Measurements from ENCODE around the gene TPRN. TPM values are rescaled to one million over a fixed set of nuclear protein-coding genes. Genes with fewer than 3 reads are reported as not detected.

Gene TPRN
- total and polyA plus RNA-seq, 2 donors (not counting 3 experiments of a cell fraction or from before 2014, with no cell fraction given), result 4.3 to 12.4 TPM

GRCh38 chr9:137187386-137187785 lies 13.2 kb downstream of the TPRN start:
- ChIA-PET CTCF (interaction anchor here (2.2 to 2.6 kb wide), 2 partner anchors 11 to 31 kb away, joined by 5 to 13 read pairs; no protein-coding TSS in a partner anchor), POLR2A (no interaction called here)
- Histone ChIP-seq H3K27me3 (ENCODE audit: control insufficient read depth in 2 of 2, insufficient read depth in 2 of 2, low read length in 2 of 2) (no peaks in the 10 kb centered on the region), H3K36me3 (ENCODE audit: control insufficient read depth in 2 of 2, extremely low read depth in 1 of 2, insufficient read depth in 2 of 2, low read length in 2 of 2) (peaks cover 0 to 44% of the 10 kb centered on the region in 2 experiments), H3K9ac (replicated peaks; ENCODE audit: extremely low read depth, insufficient read depth, low read length) (peak overlapping the region; percentile 61), H3K9me3 (replicated peaks; ENCODE audit: control insufficient read depth, insufficient read depth, low read length) (no peaks in the 10 kb centered on the region), H3K4me1 (ENCODE audit: control insufficient read depth, extremely low read depth, insufficient read depth, low read length) (peaks cover 17% of the 10 kb centered on the region), H3K79me2 (ENCODE audit: control insufficient read depth, insufficient read depth, low read length) (peaks cover 33% of the 10 kb centered on the region), H4K20me1 (replicated peaks; ENCODE audit: control insufficient read depth, extremely low read depth, insufficient read depth, low read length) (no peaks in the 10 kb centered on the region), H2AFZ (ENCODE audit: low read depth, low read length) (no peak overlapping the region), H3K4me3 (replicated peaks in 1 of 3; ENCODE audit: insufficient read depth in 1 of 3, low read depth in 1 of 3, low read length in 3 of 3) (peak overlapping the region; percentile 57 to 86 (median 64)), H3K9me1 (replicated peaks; ENCODE audit: control insufficient read depth, extremely low read depth, insufficient read depth, low read length) (no peaks in the 10 kb centered on the region), H3K27ac (ENCODE audit: insufficient read depth, low read depth, low read length) (no peak overlapping the region), H3K4me2 (ENCODE audit: insufficient read depth, low read length) (peak overlapping the region; percentile 62)
- DNase-seq (ENCODE audit: low read depth, low spot score), result no peak
- intact Hi-C loops (cut with micrococcal nuclease) (no loop called here), dilution Hi-C loops (cut with MboI; ENCODE audit: extremely low pct_ligation_motif_present, low sequenced_read_pairs) (no loop called here)
- TF ChIP-seq POLR2A (IDR thresholded peaks at IDR 0.05; ENCODE audit: low read depth, low read length) (no peak), GATA2 (IDR thresholded peaks at IDR 0.05; ENCODE audit: insufficient read depth, insufficient read length, low read depth, low read length) (no peak)
- no TSS peak for BruUV-seq (replicated peaks)
- FAIRE-seq, result no peak

- intact Hi-C loops (cut with micrococcal nuclease), result no loop called here
- Histone ChIP-seq H2AFZ (ENCODE audit: low read depth, low read length) (no peak overlapping the region), H3K4me2 (ENCODE audit: insufficient read depth, low read length) (no peak overlapping the region), H3K27ac (ENCODE audit: insufficient read depth, low read depth, low read length) (no peak overlapping the region), H3K79me2 (ENCODE audit: control insufficient read depth, insufficient read depth, low read length) (peaks cover 33% of the 10 kb centered on the region), H3K9me3 (replicated peaks; ENCODE audit: control insufficient read depth, insufficient read depth, low read length) (no peaks in the 10 kb centered on the region), H3K4me3 (replicated peaks in 1 of 3; ENCODE audit: insufficient read depth in 1 of 3, low read depth in 1 of 3, low read length in 3 of 3) (no peak overlapping the region), H3K4me1 (ENCODE audit: control insufficient read depth, extremely low read depth, insufficient read depth, low read length) (peaks cover 17% of the 10 kb centered on the region), H4K20me1 (replicated peaks; ENCODE audit: control insufficient read depth, extremely low read depth, insufficient read depth, low read length) (no peaks in the 10 kb centered on the region), H3K9me1 (replicated peaks; ENCODE audit: control insufficient read depth, extremely low read depth, insufficient read depth, low read length) (no peaks in the 10 kb centered on the region), H3K9ac (replicated peaks; ENCODE audit: extremely low read depth, insufficient read depth, low read length) (no peak overlapping the region), H3K36me3 (ENCODE audit: control insufficient read depth in 2 of 2, extremely low read depth in 1 of 2, insufficient read depth in 2 of 2, low read length in 2 of 2) (peaks cover 0 to 41% of the 10 kb centered on the region in 2 experiments), H3K27me3 (ENCODE audit: control insufficient read depth in 2 of 2, insufficient read depth in 2 of 2, low read length in 2 of 2) (no peaks in the 10 kb centered on the region)
- ChIA-PET POLR2A (no interaction called here), CTCF (no interaction called here)
- no peak for TF ChIP-seq MAX (IDR thresholded peaks at IDR 0.05; ENCODE audit: insufficient read depth, insufficient read length)
- FAIRE-seq (no peak), DNase-seq (ENCODE audit: low read depth, low spot score) (no peak)
- dilution Hi-C loops (cut with MboI; ENCODE audit: extremely low pct_ligation_motif_present, low sequenced_read_pairs), result no loop called here
- BruUV-seq (replicated peaks), result no TSS peak
Observed at GRCh38 chr9:137186385-137186784, 14.2 kb downstream of the TPRN start.
